GM15510 (cell line): Measurements from ENCODE around the gene ADAM15.

Experiments used
- POLR2A ChIP-seq: IDR thresholded peaks from 3 replicates; pipeline ENCODE4 v1.6.1; 2011; ENCODE audit warnings: borderline replicate concordance; ENCODE audit not compliant: insufficient read length; ENCODE audit errors: extremely low read depth

The ADAM15 gene

GRCh38 chr1:155091071-155092051 is 40.2 kb downstream of the ADAM15 start:
- no peak for TF ChIP-seq POLR2A

- no peak for TF ChIP-seq POLR2A
Observed at GRCh38 chr1:155092131-155092530, 41.0 kb downstream of the ADAM15 start.

GRCh38 chr1:155092641-155093040 is 41.5 kb downstream of the ADAM15 start:
- TF ChIP-seq POLR2A: no peak

- no peak for TF ChIP-seq POLR2A
Observed at GRCh38 chr1:155093911-155094621, 43.0 kb downstream of the ADAM15 start.

- TF ChIP-seq POLR2A: no peak
Observed at GRCh38 chr1:155094622-155094948, 43.5 kb downstream of the ADAM15 start.

GRCh38 chr1:155099331-155099730 is 48.2 kb downstream of the ADAM15 start:
- TF ChIP-seq POLR2A: no peak

GRCh38 chr1:155103325-155103724 is 52.2 kb downstream of the ADAM15 start:
- TF ChIP-seq POLR2A: no peak

- no peak for TF ChIP-seq POLR2A
Observed at GRCh38 chr1:155104605-155105534, 53.8 kb downstream of the ADAM15 start.

GRCh38 chr1:155105604-155106011 is 54.5 kb downstream of the ADAM15 start:
- no peak for TF ChIP-seq POLR2A

- no peak for TF ChIP-seq POLR2A
Observed at GRCh38 chr1:155106862-155107261, 55.7 kb downstream of the ADAM15 start.

GRCh38 chr1:155107309-155108264 is 56.5 kb downstream of the ADAM15 start:
- TF ChIP-seq POLR2A: no peak

GRCh38 chr1:155108296-155108695 is 57.2 kb downstream of the ADAM15 start:
- TF ChIP-seq POLR2A: no peak

GRCh38 chr1:155110381-155110780 is 59.3 kb downstream of the ADAM15 start:
- no peak for TF ChIP-seq POLR2A

- TF ChIP-seq POLR2A: no peak
Observed at GRCh38 chr1:155110826-155111225, 59.7 kb downstream of the ADAM15 start.
